Limb (tissue), 2 donors: Measurements from ENCODE around the gene MAGI2.

Experiments
- DNase-seq, 2 donors: peaks; one replicate each; pipeline ENCODE4 v3.0.0-alpha.2; 2016; ENCODE audit errors: extremely low spot score in 2 of 2

The MAGI2 gene

GRCh38 chr7:78499283-78499682 lies 954.2 kb downstream of the MAGI2 start:
- DNase-seq: no peak

- DNase-seq: no peak
These were observed 955.6 kb downstream of the MAGI2 start for GRCh38 chr7:78497728-78498427.

- no peak for DNase-seq
These were observed 957.3 kb downstream of the MAGI2 start for GRCh38 chr7:78496096-78496630.

- DNase-seq: no peak
These were observed 960.1 kb downstream of the MAGI2 start for GRCh38 chr7:78493401-78493800.

GRCh38 chr7:78492146-78492545 lies 961.3 kb downstream of the MAGI2 start:
- DNase-seq: no peak

GRCh38 chr7:78490524-78490923 lies 962.9 kb downstream of the MAGI2 start:
- DNase-seq: no peak

GRCh38 chr7:78489476-78490240 lies 963.8 kb downstream of the MAGI2 start:
- no peak for DNase-seq

- no peak for DNase-seq
These were observed 966.0 kb downstream of the MAGI2 start for GRCh38 chr7:78487464-78487863.

- no peak for DNase-seq
These were observed 974.1 kb downstream of the MAGI2 start for GRCh38 chr7:78479348-78479747.

GRCh38 chr7:78476851-78477405 lies 976.5 kb downstream of the MAGI2 start:
- DNase-seq: no peak

GRCh38 chr7:78473571-78474301 lies 979.7 kb downstream of the MAGI2 start:
- no peak for DNase-seq

- DNase-seq: no peak
These were observed 980.4 kb downstream of the MAGI2 start for GRCh38 chr7:78473021-78473420.

- DNase-seq: no peak
These were observed 980.9 kb downstream of the MAGI2 start for GRCh38 chr7:78472519-78472918.

GRCh38 chr7:78465894-78466293 lies 987.6 kb downstream of the MAGI2 start:
- no peak for DNase-seq

- no peak for DNase-seq
These were observed 990.4 kb downstream of the MAGI2 start for GRCh38 chr7:78463039-78463438.

GRCh38 chr7:78450706-78451105 lies 1002.8 kb downstream of the MAGI2 start:
- no peak for DNase-seq

GRCh38 chr7:78448911-78449310 lies 1004.6 kb downstream of the MAGI2 start:
- DNase-seq: no peak

GRCh38 chr7:78444267-78444666 lies 1009.2 kb downstream of the MAGI2 start:
- no peak for DNase-seq

- DNase-seq: no peak
These were observed 1009.7 kb downstream of the MAGI2 start for GRCh38 chr7:78443811-78444210.

- no peak for DNase-seq
These were observed 1011.7 kb downstream of the MAGI2 start for GRCh38 chr7:78441737-78442136.

- no peak for DNase-seq
These were observed 1015.0 kb downstream of the MAGI2 start for GRCh38 chr7:78438433-78438832.

- no peak for DNase-seq
These were observed 1016.3 kb downstream of the MAGI2 start for GRCh38 chr7:78437118-78437517.
